ENCODE measurements around the gene APOBEC3A. TPM values are rescaled to one million over a fixed set of nuclear protein-coding genes. Genes with fewer than 3 reads are reported as not detected.

Gene APOBEC3A
- total and polyA plus RNA-seq, 2 of the 13 experiments (the other 11 are each of a cell fraction or from before 2014, with no cell fraction given): not detected

- TF ChIP-seq ZNF772 (CRISPR knock-in tag; IDR thresholded peaks at IDR 0.05): no peak
- TF ChIP-seq ZSCAN30 (CRISPR knock-in tag; IDR thresholded peaks at IDR 0.05): no peak
- TF ChIP-seq SATB2 (CRISPR knock-in tag; IDR thresholded peaks at IDR 0.05): no peak
- TF ChIP-seq CBFB (CRISPR knock-in tag; IDR thresholded peaks at IDR 0.05): no peak
- TF ChIP-seq SALL1 (CRISPR knock-in tag; IDR thresholded peaks at IDR 0.05): peak; percentile 34
- peak; percentile 33; the same call in 1 of the 2 replicates for TF ChIP-seq KAT8 (CRISPR knock-in tag; IDR thresholded peaks at IDR 0.05)
- no peak for TF ChIP-seq ZNF282 (IDR thresholded peaks at IDR 0.05; ENCODE audit: partially characterized antibody)
- TF ChIP-seq POLR2A (IDR thresholded peaks at IDR 0.05; ENCODE audit: insufficient read depth in 1 of 2, low read depth in 2 of 2, low read length in 2 of 2): 0 out of 4 replicates have a peak, but pooled peaks of 1 of the 2 experiments have one; percentile 28
- TF ChIP-seq ARID2 (CRISPR knock-in tag; IDR thresholded peaks at IDR 0.05; ENCODE audit: borderline replicate concordance): no peak
- peak; percentile 28; the same call in 1 of the 2 replicates for TF ChIP-seq POLR2AphosphoS5 (IDR thresholded peaks at IDR 0.05; ENCODE audit: low read depth, low read length)
- TF ChIP-seq ZNF710 (CRISPR knock-in tag; IDR thresholded peaks at IDR 0.05; ENCODE audit: borderline replicate concordance): no peak
- no peak for TF ChIP-seq NFRKB (IDR thresholded peaks at IDR 0.05)
- no peak for TF ChIP-seq RORA (CRISPR knock-in tag; IDR thresholded peaks at IDR 0.05)
- TF ChIP-seq ZNF746 (CRISPR knock-in tag; IDR thresholded peaks at IDR 0.05): no peak
- TF ChIP-seq TBX3 (IDR thresholded peaks at IDR 0.05; ENCODE audit: borderline replicate concordance): no peak
- TF ChIP-seq STAT5B (CRISPR knock-in tag; IDR thresholded peaks at IDR 0.05): no peak
- TF ChIP-seq ZSCAN21 (CRISPR knock-in tag; IDR thresholded peaks at IDR 0.05; ENCODE audit: borderline replicate concordance): no peak
- no peak for TF ChIP-seq ETV6 (CRISPR knock-in tag; conservative IDR thresholded peaks at IDR 0.05)
- no peak for TF ChIP-seq XRCC5 (optimal IDR thresholded peaks at IDR 0.05; ENCODE audit: low read length)
- TF ChIP-seq MBD4 (IDR thresholded peaks at IDR 0.05; ENCODE audit: borderline replicate concordance, low read length): no peak
- peak; percentile 62; the same call in 1 of the 2 replicates for TF ChIP-seq ELF3 (CRISPR knock-in tag; IDR thresholded peaks at IDR 0.05)
- no peak for TF ChIP-seq TP53 (CRISPR knock-in tag; conservative IDR thresholded peaks at IDR 0.05)
- no peak for TF ChIP-seq CC2D1A (CRISPR knock-in tag; IDR thresholded peaks at IDR 0.05)
- TF ChIP-seq FOXK1 (CRISPR knock-in tag; IDR thresholded peaks at IDR 0.05; ENCODE audit: borderline replicate concordance, low read depth): no peak
- peak; percentile 81 for TF ChIP-seq SIN3B (IDR thresholded peaks at IDR 0.05; ENCODE audit: low read length)
- TF ChIP-seq IRX3 (CRISPR knock-in tag; IDR thresholded peaks at IDR 0.05; ENCODE audit: borderline replicate concordance, low read depth): no peak
- no peak for TF ChIP-seq TRIM22 (IDR thresholded peaks at IDR 0.05)
- TF ChIP-seq ZNF350 (CRISPR knock-in tag; IDR thresholded peaks at IDR 0.05; ENCODE audit: borderline replicate concordance, low read depth): peak; percentile 56; the same call in 1 of the 2 replicates
These were observed 24.9 kb downstream of the APOBEC3A start, which contains the start of gene APOBEC3B (continued) for GRCh38 chr22:38981992-38982927.
